PC-3 (cell line): ENCODE data around the gene CPOX.

ENCODE experiments used
- EZH2 ChIP-seq: fragments of 300-600 bp; sonication (generic); IDR thresholded peaks from one replicate; pipeline ENCODE4 v1.6.1; 2017; ENCODE audit warnings: antibody characterized with exemption, mild to moderate bottlenecking, low read length; ENCODE audit not compliant: unreplicated experiment
- EZH2phosphoT487 ChIP-seq: fragments of 300-600 bp; sonication (generic); IDR thresholded peaks from 2 replicates; pipeline ENCODE4 v1.6.1; 2018; ENCODE audit warnings: mild to moderate bottlenecking, antibody characterized with exemption, low read length, borderline replicate concordance
- TF ChIP-seq, protein P1 (sequence below): fragments of 300-600 bp; sonication (generic); conservative IDR thresholded peaks from 2 replicates; pipeline ENCODE4 v1.5.1; 2017; ENCODE audit warnings: antibody characterized with exemption, low read depth, mild to moderate bottlenecking, low read length

DNA sequence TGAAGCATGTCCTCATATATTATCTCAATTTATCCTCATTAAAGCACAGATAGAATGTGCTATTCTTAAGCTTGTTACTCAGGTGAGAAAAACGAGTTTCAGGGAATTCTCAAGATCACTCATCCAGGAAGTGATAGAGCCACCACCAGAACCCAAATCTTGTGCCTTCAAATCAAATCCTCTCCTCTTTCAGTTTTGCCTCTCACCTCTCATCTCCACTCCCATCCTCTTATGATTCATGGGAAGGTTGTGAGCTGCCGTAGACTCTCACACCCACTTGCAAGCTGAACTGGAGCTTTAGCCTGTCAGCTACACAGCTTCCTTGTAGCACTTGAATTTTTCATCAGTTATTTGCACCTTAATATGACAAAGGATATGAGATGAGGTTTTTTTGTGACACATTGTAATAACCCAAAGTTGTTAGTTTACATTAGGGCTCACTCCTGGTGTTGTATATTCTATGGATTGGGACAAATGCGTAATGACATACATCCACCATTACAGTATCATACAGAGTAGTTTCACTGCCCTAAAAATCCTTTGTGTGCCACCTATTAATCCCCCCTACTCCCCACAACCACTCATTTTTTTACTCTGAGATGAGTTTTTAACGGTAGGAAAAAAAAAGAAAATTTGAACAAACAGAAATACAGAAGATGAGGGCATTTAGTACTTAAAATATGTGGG lies 35.9 kb downstream of the CPOX start:
- TF ChIP-seq, protein P1, sequence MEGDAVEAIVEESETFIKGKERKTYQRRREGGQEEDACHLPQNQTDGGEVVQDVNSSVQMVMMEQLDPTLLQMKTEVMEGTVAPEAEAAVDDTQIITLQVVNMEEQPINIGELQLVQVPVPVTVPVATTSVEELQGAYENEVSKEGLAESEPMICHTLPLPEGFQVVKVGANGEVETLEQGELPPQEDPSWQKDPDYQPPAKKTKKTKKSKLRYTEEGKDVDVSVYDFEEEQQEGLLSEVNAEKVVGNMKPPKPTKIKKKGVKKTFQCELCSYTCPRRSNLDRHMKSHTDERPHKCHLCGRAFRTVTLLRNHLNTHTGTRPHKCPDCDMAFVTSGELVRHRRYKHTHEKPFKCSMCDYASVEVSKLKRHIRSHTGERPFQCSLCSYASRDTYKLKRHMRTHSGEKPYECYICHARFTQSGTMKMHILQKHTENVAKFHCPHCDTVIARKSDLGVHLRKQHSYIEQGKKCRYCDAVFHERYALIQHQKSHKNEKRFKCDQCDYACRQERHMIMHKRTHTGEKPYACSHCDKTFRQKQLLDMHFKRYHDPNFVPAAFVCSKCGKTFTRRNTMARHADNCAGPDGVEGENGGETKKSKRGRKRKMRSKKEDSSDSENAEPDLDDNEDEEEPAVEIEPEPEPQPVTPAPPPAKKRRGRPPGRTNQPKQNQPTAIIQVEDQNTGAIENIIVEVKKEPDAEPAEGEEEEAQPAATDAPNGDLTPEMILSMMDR = no peak
- no peak for TF ChIP-seq EZH2
- TF ChIP-seq EZH2phosphoT487 = no peak
